HT1080 (cell line): ENCODE measurements around the gene TP53BP1. TPM values are rescaled to one million over a fixed set of nuclear protein-coding genes. Genes with fewer than 3 reads are reported as not detected.

Source experiments
- DNase-seq: peaks from one replicate; pipeline ENCODE4 v3.0.0-alpha.2; 2015; ENCODE audit warnings: low read depth
- total RNA-seq: library from RNA; depleted of rRNA; stranded (reverse); fragments of >200 nt; shearing (Covaris generic); gene quantifications from 2 replicates; pipeline ENCODE4 v1.2.3, GENCODE V29; 2014

TP53BP1 gene
- total RNA-seq, 1 experiment from 2014 or later: 23.4 TPM

DNA sequence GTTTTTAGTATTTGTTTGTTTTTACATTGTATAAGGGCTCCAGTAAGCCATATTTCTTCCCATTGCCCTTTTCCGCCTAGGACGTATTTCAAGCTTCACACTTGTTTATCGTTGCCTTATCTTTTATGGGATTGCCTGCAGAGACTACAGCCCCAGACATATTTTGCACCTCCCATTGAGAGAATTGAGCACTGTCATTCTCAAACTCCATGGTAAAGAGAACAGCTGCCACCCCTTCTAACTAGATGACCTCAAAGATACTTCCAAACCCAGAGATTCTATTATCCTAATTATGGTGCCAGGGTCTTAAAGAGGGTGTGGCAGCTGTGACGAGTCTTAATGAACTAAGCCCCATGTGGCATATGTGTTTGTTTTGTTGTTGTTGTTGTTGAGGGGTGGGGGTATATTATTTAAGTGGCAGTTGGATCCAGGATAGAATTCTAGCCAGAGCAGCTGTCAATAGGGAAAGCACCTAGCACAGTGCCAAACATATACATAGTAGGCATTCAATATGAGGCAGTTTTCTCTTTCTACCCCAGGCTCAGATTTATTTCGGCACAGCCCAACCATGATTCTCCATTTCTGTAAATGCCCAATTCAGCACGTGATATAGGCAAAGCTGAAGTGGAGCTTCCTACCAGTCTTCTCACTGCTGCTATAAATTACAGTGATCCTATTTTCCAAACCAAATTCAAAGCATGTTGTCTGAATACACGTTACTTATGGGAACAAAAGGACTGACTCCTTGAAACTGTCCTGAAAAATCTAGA, 932 bp upstream of the TP53BP1 start:
- DNase-seq: no peak

DNA sequence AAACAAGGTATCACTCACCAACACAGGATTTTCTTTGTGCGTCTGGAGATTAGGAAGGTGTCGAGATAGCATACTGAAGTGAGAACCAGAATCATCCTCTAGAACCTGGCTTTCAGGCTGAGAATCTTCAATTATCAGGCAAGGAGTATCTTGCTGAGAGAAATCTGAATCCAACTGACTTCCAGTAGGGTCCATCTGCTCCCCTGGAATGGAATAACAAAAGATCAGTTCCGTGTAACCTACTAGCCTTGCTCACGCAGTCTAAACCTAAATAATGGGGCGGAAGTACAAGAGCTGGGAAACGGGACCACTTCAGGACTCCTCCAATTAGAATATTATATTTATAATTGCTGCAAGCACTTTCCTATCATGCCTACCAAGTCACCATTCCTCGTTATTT, 690 bp downstream of the TP53BP1 start:
- DNase-seq: no peak

DNA sequence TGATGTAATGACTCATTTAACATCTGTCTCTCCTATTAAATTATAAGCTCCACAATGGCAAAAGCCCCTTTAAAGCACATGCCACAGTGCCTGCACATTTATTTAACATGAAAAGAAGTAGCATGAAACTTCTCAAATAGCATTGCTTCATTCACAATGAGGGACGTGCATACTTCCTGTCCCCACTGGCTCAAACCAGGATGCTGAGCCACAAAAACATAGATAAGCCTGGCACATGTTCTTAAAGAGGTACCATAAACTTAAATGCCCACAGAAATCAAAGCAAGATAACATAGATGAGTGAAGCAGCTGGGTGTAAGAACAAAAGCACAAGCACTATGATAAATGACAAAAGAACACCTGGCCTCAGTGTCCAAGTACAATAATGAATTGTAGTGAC, 3.8 kb downstream of the TP53BP1 start:
- no peak for DNase-seq

DNA sequence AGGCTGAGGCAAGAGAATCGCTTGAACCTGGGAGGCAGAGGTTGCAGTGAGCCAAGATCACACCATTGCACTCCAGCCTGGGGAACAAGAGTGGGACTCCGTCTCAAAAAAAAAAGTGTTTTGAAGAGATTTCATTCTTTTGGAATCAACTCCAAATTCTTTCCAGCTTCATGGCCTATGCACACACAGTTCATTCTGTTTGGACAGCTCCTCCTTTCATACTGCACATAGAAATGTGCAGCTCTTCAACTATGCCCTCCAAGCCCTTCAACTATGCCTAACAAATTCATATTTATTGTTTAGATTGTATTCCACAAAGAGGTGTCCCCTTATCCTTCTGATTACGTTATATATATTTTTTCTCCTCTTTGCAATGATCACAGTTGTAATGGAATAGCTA, 4.2 kb downstream of the TP53BP1 start:
- DNase-seq: no peak

DNA sequence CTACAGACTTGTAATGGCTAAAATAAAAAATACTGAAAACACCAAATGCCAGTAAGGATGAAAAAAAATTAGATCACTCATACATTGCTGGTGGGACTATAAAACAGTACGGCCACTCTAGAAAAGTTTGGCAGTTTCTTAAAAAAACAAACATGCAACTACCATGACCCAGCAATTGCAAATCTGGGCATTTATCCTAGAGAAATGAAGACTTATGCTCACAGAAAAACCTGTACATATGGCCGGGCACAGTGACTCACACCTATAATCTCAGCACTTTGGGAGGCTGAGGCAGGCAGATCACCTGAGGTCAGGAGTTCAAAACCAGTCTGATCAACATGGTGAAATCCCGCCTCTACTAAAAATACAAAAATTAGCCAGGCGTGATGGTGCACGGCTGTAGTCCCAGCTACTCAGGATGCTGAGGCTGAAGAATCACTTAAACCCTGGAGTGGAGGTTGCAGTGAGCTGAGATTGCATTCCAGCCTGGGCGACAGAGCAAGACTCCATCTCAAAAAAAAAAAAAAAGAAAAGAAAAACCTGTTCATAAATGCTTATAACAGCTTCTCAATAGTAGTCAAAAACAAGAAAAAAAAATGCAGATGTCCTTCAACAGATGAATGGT, 5.6 kb downstream of the TP53BP1 start:
- DNase-seq: no peak

DNA sequence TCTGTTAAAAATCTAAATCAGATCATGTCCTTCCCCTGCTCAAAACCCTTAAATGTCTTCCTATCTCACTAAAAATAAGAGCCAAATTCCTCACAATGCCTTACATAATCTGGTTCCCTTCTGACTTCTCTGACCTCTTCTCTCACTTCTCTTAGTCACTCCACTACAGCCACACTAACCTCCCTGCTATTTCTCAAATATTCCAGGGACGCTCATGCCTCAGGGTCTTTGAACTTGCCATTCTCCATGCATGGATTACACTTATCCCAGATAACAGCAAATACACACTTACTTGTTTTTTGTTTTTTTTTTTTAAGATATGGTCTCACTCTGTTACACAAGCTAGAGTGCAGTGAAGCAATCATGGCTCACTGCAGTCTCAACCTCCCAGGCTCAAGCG, 8.5 kb downstream of the TP53BP1 start:
- no peak for DNase-seq

DNA sequence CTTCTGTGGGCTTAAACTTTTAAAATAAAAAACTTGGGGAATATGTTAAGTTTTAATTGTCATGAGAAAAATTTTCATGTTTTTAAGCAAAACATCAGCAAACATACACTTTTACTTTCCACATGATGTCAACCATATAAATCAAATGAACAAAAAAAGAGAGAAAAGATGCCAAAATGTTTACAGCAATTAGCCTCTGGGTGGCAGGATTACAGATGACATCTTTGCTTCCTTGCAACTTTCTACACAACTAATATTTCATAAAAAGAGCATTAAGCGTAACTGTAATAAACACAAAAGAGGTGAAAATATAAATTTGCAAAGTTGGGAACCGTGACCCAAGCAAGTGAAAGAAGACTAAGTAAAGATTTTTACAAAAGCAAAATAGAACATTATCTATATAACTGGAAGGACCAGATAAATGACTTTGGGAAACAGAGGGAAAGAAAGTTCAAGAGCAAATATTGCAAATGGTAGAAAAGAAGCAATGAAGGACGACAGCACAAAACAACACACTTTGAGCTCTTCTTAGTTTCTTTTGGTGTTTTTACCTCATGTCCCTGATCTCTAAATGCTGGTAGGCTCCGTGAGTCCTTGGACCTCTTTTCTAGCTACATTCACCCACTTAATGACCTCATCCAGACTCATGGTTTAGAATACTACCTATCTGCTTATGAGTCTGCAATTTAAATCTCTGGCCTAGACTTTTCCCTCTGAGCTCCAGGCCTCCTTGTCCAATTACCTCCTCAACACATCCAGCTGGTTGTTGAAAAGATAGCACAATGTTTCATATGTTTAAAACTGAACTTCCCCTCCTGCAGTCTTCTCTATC, 9.4 kb downstream of the TP53BP1 start:
- peak; percentile 7 for DNase-seq

DNA sequence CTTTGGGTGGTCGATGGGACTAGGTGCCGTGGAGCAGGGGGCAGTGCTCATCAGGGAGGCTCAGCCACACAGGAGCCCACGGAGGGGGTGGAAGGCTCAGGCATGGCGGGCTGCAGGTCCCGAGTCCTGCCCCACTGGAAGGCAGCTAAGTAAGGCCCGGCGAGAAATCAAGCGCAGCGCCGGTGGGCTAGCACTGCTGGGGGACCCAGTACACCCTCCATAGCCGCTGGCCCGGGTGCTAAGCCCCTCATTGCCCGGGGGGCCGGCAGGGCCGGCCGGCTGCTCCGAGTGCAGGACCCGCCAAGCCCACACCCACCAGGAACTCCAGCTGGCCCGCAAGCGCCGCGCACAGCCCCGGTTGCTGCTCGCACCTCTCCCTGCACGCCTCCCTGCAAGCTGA, 19.1 kb downstream of the TP53BP1 start:
- no peak for DNase-seq

DNA sequence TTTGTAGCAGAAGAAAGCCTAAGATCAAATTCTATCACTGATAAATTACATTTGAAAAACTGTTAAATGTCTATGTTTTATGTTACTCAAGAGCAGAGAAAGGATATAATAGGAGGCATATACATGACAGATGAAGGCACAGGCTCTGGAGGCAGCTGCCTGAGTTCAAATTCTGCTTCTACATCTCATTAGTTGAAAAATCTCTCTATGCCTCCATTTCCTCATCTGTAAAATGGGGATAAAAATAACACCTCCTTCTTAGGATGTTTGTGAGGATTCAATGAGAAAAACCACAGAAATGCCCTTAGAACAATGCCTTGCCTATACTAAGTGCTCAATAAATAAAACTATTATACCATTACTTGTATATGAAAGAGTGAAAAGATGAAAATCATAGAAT, 21.0 kb downstream of the TP53BP1 start:
- DNase-seq: no peak

DNA sequence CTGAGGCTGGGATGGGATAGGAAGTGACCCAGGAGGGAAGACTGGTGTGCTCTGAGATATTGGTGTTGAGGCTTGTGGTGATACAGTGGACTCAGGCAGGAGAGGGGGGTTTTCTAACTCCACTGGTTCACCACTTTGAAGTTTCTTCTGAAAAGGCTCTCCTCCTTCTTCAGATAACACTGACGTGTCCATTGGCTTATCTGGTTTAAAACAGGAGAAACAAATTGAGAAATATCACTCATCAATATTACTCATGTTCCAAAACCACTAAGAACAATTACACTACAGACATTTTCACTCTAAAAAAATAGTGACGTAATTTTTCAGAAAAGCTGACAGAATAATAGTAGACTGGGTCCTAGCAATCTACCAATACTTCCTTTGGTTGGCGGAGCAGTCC, 23.1 kb downstream of the TP53BP1 start:
- peak; percentile 72 for DNase-seq

DNA sequence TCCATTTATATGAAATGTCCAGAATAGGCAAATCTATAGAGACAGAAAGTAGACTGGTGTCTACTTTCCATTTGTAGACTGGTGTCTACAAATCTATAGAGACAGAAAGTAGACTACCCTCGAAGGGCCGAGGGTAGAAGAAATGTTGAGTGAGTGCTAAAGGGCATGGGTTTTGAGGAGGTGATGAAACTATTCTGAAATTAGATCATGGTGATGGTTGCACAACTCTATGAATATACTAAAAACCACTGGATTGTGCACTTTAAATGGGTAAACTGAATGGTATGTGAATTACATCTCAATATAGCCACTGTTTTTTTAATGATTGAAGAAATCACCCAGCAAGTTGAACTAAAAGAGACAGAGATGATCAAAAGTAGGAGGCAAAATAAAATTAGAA, 27.9 kb downstream of the TP53BP1 start:
- peak; percentile 37 for DNase-seq

DNA sequence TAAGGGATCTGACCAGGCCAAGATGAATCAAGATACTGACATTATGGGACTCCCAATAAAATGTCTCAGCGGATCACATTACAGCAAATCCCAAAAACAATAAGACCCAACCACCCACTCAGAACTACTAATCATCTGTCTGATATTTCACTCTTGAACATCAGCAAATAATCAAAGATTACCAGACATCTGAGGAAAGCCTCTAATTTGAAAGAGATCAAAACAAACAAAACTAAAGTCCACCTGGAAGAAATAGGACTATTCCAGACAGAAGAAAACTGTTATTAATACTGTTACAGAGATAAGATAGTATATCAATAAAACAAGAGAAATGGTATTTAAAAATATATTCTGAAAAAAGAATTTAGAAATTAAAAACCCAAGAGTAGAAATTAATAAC, 29.0 kb downstream of the TP53BP1 start:
- no peak for DNase-seq

DNA sequence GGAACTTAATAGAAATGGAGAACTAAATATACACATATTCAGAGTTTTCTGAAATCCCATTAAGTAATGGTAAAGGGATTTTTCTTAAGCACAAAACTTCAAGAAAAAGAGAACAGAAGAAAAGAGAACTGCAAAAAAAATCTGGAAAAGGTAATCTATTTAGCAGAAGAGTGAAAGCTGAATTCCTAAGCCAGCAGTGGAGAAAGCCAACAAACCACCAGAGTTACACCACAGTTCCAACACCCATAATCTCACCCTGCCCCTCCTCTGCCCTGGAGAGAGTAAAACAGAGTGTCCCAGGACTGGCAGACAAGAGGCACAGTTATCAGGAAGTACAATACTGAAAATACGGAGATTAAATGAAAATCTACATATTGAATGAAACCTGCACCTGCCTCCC, 29.4 kb downstream of the TP53BP1 start:
- no peak for DNase-seq

DNA sequence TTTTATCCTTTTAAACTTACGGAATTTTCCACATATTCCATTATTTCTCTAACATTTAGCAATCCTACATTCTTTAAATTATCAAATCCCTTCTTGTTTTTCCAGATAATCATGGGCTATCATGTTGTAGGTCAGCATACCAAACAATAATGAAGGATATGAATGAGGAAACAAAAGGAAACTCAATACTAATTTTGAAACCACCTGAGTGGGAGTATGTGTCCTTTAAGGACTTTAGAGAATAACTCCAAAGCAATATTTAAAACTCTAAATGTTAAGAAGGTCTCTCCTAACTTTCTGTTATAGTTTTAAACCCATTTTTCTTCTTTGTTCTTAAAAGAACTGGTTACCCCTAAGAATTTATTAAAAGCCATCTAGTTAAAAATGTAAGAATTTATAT, 43.0 kb downstream of the TP53BP1 start:
- DNase-seq: no peak

DNA sequence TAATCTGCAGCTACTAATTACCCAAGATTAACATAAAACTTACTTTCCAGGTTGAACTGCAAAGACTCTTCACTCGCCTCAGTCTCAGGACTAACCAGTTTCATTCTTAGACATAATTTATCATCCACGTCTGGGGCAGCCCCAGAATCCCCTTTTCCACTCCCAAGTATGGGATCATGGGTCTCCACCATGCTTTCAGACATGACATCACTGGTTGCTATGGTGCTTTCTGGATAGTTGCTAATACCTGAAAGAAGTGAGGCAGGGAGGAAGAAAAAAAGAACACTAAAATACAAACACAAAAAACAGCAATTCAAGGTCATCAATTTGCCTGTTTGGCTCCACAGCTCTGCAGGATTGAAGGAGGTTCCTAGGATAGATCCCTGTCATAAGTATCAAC, 46.6 kb downstream of the TP53BP1 start:
- no peak for DNase-seq

DNA sequence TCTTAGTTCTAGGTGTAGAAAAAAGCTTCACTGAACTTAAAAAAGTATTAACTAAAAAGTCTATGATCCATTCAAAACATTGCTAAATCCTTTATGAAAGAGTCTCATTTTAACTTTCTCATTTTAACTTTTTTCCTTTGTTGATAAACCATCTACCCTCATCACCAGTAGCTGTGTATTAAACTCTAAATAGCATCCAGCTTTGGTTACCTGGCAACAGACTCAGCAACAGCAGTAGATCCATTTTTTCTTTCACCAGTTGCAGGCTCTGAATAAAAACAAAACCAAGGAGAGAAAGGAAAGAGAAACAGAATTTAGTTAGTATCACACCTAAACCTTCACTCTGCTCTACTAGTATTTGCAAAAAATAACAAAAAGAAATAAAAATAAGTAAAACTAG, 51.6 kb downstream of the TP53BP1 start:
- DNase-seq: peak; percentile 34

DNA sequence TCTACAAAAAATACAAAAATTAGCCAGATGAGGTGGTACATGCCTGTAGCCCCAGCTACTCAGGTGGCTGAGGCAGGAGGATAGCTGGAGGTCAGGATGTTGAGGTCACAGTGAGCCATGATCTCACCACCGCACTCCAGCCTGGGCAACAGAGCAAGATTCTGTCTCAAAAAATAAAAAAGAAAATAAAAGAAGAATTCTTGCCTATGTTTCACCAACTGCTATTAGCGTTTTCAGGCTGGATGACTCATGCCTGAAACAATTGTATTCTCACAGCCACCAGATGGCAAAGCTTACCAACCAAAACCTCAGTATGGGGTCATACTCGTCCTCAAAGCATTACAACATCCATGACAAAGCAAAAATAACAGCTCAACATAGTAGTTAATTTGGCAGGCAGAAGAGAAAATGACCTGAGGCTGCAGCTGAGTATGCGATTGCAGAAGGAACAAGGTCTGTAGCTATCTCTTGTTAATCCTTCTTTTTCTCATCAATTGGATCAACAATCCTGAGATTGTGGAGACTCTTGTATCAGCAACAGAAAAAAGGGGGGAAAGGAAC, 52.2 kb downstream of the TP53BP1 start:
- peak; percentile 96 for DNase-seq

DNA sequence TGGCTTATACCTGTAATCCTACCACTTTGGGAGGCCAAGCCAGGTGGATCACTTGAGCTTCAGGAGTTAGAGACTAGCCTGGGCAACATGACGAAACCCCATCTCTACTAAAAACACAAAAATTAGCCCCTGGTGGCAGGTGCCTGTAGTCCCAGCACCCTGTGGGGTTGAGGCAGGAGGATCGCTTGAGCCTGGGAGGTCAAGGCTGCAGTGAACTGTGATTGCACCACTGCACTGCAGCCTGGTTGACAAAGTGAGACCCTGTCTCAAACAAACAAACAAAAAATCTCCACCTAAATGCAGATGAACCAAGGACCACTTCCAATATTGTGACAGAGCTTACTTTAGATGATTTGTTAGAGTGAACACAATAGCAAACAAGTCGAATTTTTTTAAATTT, 53.7 kb downstream of the TP53BP1 start:
- no peak for DNase-seq

DNA sequence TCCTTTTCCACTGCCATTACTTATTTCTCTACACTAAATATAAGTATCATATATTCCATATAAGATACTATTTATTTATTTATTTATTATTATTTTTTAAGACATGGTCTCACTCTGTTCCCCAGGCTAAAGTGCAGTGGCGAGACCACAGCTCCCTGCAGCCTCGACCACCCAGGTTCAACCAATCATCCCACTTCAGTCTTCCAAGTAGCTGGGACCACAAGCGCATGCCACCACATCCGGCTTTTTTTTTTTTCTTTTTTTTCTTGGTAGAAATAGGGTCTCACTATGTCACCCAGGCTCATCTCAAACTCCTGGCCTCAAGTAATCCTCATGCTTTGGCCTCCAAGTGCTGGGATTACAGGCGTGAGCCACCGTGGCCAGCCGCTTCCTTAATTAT, 56.6 kb downstream of the TP53BP1 start:
- DNase-seq: no peak

DNA sequence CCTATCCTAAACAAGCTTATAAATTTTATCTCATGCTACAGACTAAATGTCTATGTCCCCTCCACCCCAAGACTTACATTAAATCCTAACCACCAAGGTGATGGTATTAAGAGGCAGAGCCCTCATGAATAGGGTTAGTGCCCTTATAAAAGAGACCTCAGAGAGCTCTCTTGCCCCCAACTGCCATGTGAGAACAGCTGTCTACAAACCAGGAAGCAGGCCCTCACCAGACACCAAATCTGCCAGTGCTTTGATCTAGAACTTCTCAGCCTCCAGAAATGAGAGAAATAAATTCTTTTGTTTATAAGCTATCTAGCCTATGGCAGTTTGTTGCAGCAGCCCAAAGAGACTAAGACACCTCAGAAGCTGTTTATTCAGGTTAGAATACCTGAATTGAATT, 58.5 kb downstream of the TP53BP1 start:
- DNase-seq: no peak

DNA sequence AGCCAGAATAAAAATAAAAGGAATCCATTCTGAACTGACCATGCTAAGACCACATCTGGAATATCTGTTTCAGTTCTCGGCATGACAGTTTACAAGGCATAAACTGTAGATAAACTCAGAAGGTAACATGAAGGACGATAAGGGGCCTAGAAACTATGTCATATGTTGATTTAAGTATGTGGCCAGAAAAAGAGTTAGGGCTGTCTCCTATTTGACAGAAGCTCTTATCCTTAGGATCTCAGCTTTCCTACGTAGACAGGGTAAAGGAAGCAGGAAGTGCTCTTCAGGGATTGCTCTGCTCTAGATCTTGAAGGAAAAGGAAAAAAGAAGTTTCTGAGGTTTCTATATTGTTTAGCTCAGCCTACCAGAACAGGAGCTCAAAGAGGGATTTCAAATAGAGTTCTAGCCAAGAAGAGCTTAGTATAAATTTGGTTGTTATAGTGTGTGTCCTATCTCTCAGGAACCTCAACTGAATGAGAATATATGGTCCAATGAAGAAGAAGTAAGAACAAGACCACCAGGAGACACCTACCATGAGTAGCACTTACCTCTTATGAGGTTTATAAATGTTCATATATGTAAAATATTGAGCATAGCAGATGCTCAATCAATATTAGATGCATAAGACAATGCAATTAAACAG, 59.2 kb downstream of the TP53BP1 start:
- DNase-seq: no peak

DNA sequence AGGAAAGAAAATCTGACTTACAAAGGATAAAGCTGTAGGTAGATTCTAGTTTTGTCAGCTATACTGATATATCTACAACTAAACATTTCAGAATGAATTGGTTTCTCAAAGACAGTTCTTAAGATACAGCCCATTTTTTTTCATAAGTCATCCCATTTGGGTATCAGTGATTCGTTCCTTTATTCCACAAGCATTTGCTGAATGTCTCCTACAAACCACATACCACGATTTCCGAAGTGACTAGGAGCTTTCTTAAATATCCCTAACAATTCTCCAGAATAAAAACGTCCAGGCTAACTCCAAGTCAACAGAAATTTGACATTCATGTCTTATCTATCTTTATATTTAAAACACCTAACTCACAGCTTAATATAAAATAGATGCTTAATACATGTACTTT, 59.8 kb downstream of the TP53BP1 start:
- DNase-seq: no peak
